ENCODE results near the gene DENND5A. TPM values are rescaled to one million over a fixed set of nuclear protein-coding genes. Genes with fewer than 3 reads are reported as not detected.

The DENND5A gene
- total RNA-seq (2014; rRNA removed; shearing (Covaris generic)): 60.9 and 72.0 TPM in 2 replicates

DNA sequence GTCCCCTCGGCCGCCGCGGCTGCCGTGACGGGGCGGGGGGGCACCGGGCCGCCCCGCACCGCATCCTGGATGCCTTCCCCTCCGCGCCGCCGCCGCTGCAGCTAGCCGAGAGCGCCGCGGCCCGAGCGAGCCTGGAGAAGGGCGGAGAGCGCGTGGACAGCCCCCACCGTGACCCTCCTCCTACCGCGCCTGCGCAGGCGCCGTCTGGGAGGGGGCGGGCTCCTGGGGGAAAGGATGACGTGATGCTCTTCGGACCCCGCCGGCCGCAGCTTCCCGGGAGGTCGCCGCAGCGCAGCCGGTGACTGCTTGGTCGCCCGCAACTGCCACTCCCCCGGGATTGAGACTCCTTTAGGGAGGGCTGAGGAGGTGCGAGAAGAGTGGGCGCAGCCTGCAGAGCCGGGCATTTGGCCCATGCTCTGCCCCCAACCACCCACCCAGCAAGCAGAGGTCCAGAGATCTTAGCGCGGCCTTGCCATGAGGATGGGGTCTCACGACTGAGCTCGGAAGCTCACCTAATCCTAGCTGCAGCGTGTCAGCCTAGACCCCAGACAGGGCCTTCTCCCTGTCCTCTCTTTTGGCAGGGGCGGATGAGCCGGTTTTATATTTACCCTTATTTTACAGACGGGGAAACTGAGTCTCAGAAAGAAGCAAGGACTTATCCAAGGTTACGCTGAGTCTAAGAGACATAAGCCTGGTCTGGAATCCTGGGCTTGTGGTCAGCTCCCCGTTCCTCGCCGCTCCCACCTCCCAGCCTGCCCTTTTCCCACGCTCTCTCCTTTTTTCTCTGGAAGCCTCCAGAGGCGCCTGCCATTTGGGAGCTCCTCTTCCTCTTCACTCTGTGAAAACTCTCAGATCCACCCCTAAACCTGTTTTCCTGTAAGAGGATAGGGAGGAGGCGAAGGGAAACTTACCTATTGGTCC is at the start of gene DENND5A:
Gene DENND5A, minus strand, starts transcription at position 140 of the 921 bp plus-strand sequence. CDS start 281 bp downstream, outside the sequence.
- DNase-seq (ENCODE audit: low spot score): peak; percentile 88
- in situ Hi-C loops (cut with HindIII; ENCODE audit: low sequenced_read_pairs): no loop called here

DNA sequence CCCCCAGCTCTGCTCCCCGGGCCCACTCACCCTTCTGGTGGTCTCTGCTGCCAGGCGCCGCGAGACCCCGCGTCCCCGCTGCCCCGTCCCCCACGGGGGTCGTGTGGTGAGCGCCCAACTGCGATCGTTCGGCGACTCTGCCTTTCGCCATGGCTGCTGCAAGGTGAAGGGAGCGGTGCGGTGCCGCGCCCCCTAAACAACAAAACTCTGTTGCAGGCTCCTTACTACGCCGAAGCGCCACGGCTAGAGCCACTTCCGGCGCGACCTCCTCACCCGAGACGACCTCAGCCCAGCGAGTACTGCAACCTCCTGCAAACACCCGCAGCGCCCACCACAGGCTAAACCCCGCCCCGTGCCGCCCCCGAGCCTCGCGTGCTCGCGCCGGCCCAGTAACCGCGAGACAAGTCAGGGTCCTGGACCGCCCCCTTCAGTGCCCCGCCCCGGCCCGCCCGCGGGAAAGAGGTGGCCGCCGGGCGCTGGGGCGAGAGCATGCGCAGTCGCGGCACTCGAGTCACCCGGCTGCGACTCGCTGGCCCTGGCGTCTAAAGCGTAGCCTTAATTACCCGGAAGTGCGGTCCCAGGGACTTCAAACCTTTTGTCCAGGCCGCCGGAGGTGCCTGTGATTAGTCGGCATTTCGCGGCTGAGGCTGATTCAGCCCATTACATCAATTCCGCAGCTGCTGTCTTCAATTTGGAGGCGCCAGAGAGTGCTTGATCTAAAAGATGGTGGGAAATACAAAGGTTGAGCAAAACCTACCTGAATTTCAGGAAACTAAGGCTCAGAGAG is 49.3 kb upstream of the DENND5A start, which contains the start of gene TMEM41B:
Gene TMEM41B, minus strand, starts transcription at position 303 of the 787 bp plus-strand sequence. Its CDS starts 152 bp downstream, at position 151.
- peak; percentile 98 for DNase-seq (ENCODE audit: low spot score)
- in situ Hi-C loops (cut with HindIII; ENCODE audit: low sequenced_read_pairs): no loop called here

DNA sequence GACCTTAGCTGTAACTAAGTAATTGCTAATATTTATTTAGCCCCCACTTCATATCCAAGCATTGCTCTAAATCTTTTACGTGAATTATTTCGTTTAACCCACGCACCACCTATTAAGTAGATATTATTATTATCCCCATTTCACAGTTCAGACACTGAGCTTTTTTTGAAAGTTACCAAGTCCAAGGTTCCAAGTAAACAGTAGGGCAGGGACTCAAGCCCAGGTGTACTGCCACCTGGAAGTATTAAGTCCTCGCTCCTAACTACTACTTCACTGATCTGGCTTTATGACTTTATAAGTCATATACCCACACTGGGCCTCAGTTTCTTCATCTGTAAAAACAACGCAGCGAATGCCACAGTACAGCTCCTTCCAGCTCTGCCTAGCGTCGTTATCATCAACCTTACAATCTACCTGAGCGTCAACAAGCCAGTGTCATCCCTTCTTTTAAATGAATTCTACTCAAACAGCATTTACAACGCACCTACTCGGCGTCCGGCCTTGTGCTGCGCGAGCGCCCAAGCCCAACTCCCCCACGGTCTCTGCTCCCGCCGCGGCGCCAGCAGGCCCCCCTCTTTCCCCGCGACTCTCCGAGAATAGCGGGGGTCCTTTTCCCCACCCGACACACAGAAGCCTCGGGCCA is 48.6 kb upstream of the DENND5A start:
- DNase-seq (ENCODE audit: low spot score): peak; percentile 44
- in situ Hi-C loops (cut with HindIII; ENCODE audit: low sequenced_read_pairs): no loop called here

DNA sequence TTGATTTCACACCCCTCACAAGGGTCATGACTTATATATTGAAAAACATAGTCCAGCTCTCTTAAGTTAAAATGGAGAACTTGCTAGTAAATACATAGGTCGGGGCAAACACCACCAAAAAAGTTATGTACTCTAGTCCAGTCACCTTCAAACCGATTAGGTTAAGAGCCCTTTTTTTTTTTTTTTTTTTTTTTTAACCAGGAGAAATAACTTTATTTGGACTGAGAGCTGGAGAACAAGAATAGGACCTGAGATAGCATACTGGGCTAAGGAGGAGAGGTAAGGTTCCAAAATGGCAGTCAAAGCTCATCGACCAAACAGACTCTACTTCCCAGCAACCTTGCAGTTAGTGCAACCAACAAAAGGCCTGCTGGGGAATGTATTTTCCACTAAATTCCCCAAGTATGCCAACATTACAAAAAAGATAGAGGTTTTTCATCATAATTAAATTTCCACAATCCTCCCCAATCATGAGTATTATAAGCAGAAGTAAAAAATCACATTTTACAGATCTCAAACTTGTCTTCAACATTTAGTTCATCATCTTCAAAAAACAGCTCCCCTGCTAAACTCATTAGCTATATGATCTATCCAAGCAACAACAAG is 45.4 kb upstream of the DENND5A start:
- no peak for DNase-seq (ENCODE audit: low spot score)
- in situ Hi-C loops (cut with HindIII; ENCODE audit: low sequenced_read_pairs): no loop called here

DNA sequence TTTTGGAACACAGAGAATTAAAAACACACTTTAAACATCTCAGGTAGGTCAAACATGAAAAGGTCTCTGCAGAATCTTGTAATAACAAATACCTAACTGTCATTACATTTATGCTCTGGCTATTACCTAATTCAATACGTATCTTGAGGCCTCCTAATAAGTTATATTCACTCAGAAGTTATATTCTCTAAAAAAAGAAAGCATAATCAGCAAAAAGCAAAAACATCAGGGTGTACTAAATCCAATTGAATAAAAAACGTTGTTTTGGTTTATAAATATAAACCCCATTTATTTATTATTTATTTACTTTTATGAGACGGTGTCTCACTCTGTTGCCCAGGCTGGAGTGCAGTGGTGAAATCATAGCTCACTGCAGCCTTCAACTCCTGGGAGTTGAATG is 39.0 kb upstream of the DENND5A start:
- no peak for DNase-seq (ENCODE audit: low spot score)
- in situ Hi-C loops (cut with HindIII; ENCODE audit: low sequenced_read_pairs): no loop called here

DNA sequence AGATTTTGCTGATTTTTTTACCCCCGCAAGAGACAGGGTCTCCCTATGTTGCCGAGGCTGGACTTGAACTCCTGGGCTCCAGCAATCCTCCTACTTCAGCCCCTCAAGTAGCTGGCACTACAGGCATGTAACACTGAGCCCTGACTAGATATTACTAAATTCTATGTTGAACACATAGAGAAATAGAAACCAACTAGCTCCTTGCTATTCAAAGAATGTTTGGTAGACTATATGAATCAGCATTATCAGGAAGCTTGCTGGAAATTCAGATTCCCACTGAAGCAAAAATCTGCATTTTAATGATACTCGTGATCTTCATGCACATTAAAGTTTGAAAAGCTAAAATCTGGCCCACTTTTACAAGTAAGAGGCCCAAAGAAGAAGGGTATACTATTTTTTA is 37.3 kb upstream of the DENND5A start:
- no peak for DNase-seq (ENCODE audit: low spot score)
- in situ Hi-C loops (cut with HindIII; ENCODE audit: low sequenced_read_pairs): no loop called here

DNA sequence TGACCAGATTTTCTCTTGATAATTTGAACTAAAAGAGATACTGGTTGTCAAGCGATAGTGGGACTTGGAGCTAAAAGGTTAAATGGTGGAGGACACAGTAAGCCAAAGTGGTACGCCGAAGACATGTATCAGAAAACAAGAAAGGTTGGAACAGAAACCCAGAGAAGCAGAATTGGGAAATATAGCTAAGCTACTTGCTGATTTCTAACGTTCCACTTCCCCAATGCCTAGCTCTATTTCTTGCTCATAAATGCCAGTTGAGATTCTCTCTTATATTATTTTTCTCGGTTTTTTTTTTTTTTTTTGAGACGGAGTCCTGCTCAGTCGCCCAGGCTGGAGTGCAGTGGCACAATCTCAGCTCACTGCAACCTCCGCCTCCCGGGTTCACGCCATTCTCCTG is 36.6 kb upstream of the DENND5A start:
- in situ Hi-C loops (cut with HindIII; ENCODE audit: low sequenced_read_pairs): no loop called here
- no peak for DNase-seq (ENCODE audit: low spot score)

DNA sequence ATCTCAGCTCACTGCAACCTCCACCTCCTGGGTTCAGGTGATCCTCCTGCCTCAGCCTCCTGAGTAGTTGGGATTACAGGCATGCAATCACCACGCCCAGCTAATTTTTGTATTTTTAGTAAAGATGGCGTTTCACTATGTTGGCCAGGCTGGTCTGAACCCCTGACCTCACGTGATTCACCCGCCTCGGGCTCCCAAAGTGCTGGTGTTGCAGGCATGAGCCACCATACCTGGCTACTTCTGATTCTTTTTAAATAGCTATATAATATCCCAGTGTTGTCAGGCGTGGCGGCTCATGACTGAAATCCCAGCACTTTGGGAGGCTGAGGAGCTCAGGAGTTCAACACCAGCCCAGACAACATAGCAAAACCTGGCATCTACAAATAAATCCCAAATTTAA is 28.5 kb upstream of the DENND5A start:
- in situ Hi-C loops (cut with HindIII; ENCODE audit: low sequenced_read_pairs): no loop called here
- DNase-seq (ENCODE audit: low spot score): no peak

DNA sequence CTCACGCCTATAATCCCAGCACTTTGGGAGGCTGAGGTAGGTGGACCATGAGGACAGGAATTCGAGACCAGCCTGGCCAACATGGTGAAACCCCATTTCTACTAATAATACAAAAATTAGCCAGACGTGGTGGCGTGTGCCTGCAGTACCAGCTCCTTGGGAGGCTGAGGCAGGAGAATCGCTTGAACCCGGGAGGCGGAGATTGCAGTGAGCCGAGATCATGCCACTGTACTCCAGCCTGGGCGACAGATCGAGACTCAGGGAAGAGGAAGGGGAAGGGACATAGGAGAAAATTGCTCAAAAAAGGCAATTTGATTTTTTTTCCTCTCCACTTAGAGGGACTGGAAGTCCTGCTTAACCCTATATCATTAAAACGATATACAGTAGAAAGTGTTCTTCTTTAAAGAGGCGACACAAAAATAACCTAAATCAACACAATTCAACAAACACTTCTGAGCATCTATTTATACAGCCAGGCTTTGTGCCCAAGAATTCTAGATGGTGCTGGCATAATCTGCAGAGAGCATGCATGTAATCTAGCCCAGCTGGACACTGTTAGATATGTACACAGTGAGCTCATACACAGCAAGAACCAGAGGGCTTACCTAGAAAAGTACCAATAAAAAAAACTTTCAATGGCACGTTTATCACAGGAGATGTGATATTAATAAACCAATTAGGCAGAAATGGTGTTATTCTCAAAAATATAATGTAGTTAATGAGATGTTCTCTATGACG is 20.9 kb upstream of the DENND5A start:
- in situ Hi-C loops (cut with HindIII; ENCODE audit: low sequenced_read_pairs): no loop called here
- DNase-seq (ENCODE audit: low spot score): no peak

DNA sequence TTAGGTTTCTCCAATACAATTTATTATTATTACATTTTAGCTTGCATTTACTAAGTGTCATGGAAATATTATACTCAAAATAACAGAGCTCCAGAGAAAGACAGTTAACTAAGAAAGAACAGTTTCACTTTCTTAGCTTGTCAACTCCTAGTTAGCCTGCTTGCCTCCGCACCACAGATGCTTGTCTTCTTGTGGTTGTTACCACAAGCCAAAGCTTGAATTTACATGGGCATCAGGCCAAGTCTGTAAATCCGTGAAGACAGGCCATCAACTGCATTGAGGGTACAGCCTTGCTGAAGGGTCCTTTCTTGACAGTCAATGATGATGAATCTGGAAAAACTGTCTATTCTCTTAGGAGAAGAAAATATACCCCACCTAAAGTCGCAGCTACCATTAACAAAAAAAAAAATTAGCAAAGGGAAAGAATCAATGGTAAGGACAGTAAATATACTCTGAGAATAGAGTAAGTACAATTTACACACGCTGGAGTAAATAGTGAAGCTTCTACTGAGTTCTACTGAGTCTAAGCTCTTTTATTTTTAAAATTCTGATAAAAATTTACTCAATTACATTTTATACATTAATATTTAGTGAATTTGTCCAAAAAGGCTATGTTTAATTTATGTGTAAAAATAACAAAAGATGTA is 15.6 kb upstream of the DENND5A start:
- in situ Hi-C loops (cut with HindIII; ENCODE audit: low sequenced_read_pairs): no loop called here
- DNase-seq (ENCODE audit: low spot score): peak; percentile 27

DNA sequence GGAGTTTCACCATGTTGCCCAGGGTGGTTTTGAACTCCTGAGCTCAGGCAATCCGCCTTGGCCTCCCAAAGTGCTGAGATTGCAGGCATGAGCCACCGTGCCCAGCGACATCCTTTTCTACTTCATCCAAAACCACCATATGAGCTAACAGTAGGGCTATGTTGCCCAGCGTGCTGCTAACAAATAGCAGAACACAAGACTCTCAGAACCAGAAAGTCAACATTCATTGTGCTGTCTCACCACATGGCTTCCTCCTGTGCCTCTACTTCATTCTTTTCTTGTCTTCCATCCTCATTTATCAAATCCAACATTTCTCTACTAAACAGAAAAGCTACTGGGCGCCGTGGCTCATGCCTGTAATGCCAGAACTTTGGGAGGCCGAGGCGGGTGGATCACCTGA is 12.0 kb upstream of the DENND5A start:
- in situ Hi-C loops (cut with HindIII; ENCODE audit: low sequenced_read_pairs): no loop called here
- DNase-seq (ENCODE audit: low spot score): no peak

DNA sequence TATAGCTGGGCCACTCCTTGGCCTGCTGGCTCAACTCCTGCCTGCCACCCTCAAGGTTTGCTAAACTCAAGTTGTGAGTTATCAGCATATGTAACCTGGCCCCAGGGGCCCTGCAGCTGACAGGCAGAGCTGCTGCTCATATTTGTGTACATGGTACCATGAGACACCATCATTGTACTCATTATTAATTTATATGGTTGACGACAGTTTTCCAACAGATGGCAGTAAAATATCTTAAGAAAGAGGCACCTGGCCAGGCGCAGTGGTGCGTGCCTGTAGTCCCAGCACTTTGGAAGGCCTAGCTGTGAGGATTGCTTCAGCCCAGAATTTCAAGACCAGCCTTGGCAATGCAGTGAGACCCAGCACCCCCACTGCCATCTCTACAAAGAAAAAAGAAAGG is 11.4 kb upstream of the DENND5A start:
- no peak for DNase-seq (ENCODE audit: low spot score)
- in situ Hi-C loops (cut with HindIII; ENCODE audit: low sequenced_read_pairs): no loop called here

DNA sequence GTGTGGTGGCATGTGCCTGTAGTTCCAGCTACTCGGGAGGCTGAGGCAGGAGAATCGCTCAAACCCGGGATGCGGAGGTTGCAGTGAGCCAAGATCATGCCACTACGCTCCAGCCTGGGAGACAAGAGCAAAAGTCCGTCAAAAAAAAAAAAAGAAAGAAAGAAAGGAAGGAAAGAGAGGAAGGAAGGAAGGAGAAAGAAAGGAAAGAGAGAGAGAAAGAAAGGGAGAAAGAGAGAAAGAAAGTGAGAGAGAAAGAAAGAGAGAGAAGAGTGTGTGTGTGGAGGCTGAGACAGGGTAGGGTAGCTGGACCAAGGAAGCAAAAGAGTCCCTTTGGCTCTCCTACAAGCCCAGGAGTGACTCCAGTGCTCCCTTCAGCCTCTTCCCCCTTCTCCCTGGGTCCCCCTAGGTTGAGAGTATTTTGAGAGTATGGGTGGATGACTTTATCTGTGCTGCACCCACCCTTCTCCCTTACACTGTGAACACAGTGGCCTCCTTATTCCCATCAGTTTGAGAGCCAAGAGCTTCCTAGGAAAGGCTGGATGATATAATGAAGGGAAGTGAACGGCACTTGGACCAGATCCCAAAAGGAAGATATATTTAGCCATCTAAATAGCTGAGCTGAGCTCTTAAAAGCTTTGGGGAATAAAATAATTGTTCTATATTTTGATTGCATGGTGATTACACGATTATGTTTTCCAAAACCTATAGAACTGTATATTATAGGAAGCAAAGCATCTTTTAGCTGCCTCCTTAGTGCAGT is 9.5 kb upstream of the DENND5A start:
- in situ Hi-C loops (cut with HindIII; ENCODE audit: low sequenced_read_pairs): no loop called here
- DNase-seq (ENCODE audit: low spot score): no peak

DNA sequence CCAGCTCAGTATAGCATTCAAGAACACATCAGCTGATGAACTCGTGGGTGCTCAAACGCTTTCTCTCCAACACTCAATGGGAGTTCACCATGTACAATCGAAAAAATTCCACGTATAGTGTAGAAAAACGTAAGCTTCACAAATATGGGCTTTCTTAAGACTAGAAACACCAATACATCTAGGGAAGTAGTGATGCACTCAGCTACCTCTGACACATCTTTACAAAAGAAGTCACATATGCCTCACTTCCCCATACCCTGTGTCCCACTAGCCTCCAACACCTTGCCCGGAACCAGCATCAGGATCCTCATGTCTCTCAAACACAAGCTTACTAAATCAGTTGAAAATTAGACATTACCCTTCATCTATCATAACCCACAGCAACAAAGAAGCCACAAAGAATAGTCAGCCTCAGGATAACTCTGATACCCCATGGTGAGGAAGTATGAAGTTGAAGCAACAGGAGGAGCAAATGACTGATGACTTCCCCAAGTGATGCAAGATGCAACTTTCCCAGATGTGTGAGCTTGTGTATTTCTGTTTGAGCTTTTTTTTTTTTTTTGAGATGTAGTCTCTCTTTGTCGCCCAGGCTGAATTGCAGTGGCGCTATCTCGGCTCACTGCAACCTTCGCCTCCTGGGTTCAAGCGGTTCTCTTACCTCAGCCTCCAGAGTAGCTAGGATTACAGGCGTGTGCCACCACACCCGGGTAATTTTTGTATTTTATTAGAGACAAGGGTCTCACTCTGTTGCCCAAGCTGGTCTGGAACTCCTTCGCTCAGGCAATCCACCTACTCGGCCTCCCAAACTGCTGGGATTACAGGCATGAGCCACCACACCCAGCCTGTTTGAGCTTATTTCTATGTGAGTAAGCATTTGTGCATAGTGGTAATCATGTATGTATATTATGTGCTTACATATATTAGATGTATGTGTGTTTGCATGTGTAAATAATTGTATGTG is 8.5 kb upstream of the DENND5A start:
- no peak for DNase-seq (ENCODE audit: low spot score)
- in situ Hi-C loops (cut with HindIII; ENCODE audit: low sequenced_read_pairs): no loop called here

DNA sequence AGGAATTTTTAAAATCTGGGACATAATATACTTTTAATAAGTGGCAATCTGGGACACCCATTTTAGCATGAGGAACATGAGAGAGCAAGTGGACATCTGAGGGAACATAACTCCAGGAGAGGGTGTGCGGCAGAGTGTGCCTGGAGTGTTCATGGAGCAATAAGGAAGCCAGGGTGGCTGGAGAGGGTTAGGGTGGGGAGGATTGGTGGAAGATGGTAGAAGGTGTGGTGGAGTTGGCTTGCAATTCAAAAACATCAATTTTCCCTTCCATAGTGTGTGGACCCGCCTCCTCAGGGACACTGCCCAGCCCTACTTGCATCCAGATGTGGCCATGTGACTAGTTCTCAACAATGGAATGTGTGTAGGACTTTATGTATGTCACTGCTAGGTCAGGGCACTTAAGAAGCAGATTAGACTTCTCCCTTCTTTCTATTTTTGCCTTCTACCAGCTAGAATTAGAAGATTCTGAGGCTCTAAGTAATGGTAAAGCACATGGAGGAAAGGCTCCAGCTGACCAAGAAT is 4.4 kb upstream of the DENND5A start:
- in situ Hi-C loops (cut with HindIII; ENCODE audit: low sequenced_read_pairs): no loop called here
- DNase-seq (ENCODE audit: low spot score): no peak

DNA sequence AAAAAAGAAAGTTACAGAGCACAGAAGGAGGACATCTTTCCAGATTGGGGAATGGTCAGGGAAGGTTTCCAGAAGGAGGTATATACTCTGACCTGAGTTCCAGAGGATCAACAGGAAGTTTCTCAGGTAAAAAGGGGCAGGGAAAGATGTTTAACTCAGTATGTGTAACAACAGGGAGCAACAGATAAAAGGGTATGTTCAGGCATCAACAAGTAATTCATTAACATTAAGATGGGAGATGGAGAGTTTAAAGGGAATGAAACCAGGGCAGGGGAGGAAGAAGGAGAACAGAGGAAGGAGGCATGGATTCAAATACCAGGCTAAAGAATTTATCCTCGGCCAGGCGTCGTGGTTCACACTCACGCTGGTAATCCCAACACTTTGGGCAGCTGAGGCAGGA is 2.5 kb upstream of the DENND5A start:
- in situ Hi-C loops (cut with HindIII; ENCODE audit: low sequenced_read_pairs): no loop called here
- no peak for DNase-seq (ENCODE audit: low spot score)
